Measurements from ENCODE around the gene CRIP3.

CRIP3 gene

DNA sequence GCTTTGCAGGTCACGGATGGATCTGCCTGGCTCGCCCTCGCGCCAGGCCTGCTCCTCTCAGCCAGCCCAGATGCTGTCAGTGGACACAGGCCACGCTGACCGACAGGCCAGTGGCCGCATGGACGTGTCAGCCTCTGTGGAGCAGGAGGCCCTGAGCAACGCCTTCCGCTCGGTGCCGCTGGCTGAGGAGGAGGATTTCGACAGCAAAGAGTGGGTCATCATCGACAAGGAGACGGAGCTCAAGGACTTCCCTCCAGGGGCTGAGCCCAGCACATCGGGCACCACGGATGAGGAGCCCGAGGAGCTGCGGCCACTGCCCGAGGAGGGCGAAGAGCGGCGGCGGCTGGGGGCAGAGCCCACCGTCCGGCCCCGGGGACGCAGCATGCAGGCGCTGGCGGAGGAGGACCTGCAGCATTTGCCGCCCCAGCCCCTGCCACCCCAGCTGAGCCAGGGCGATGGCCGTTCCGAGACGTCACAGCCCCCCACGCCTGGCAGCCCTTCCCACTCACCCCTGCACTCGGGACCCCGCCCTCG is 45.8 kb downstream of the CRIP3 start:
- H3K4me3 ChIP-seq (ENCODE audit: low read depth, low read length) = no peak overlapping the region
- TF ChIP-seq, protein P1, sequence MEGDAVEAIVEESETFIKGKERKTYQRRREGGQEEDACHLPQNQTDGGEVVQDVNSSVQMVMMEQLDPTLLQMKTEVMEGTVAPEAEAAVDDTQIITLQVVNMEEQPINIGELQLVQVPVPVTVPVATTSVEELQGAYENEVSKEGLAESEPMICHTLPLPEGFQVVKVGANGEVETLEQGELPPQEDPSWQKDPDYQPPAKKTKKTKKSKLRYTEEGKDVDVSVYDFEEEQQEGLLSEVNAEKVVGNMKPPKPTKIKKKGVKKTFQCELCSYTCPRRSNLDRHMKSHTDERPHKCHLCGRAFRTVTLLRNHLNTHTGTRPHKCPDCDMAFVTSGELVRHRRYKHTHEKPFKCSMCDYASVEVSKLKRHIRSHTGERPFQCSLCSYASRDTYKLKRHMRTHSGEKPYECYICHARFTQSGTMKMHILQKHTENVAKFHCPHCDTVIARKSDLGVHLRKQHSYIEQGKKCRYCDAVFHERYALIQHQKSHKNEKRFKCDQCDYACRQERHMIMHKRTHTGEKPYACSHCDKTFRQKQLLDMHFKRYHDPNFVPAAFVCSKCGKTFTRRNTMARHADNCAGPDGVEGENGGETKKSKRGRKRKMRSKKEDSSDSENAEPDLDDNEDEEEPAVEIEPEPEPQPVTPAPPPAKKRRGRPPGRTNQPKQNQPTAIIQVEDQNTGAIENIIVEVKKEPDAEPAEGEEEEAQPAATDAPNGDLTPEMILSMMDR (IDR thresholded peaks at IDR 0.05; ENCODE audit: low read depth, low read length) = no peak
- DNase-seq (ENCODE audit: low read depth, low spot score) = no peak
- in situ Hi-C loops (cut with HindIII; ENCODE audit: low sequenced_read_pairs) = no loop called here

DNA sequence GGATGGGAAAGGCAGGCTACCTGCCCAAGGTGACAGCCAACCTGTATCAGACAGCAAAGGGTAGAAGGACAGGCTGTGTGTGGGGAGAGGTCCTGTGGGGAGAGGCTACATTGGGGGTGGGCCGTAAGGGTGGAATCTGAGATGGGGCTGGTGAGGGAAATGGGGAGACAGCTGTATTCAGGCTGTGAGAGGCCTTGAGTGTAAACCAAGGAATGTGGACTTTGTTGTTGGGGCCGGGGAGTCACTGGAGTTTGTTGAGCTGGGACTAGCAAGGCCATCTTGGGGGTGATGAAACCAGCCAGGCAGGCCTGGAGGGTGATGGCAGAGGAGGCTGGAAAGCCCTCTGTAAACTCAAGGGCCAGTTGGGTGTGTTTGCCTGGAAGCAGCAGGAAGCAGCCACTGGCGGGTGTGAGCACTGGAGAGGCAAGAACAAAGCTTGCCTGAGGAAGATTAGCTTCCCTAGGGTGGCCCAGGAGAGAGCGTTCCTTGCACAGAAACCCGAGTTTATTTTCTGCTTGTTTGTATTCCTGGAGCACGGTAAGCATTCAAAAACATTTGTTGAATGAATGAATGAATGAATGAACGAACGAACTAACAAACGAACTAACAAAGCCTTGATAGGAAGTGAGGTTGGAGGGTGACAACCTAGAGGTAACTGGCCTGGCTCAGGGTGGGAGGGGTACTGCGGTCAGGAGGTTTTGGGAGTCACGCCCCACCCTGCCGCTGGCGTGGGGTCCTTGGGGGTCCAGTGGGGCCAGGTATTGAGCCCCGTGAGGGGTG is 46.4 kb downstream of the CRIP3 start:
- in situ Hi-C loops (cut with HindIII; ENCODE audit: low sequenced_read_pairs) = no loop called here
- no peak for DNase-seq (ENCODE audit: low read depth, low spot score)
- TF ChIP-seq, protein P1 (IDR thresholded peaks at IDR 0.05; ENCODE audit: low read depth, low read length) = no peak
- H3K4me3 ChIP-seq (ENCODE audit: low read depth, low read length) = no peak overlapping the region

DNA sequence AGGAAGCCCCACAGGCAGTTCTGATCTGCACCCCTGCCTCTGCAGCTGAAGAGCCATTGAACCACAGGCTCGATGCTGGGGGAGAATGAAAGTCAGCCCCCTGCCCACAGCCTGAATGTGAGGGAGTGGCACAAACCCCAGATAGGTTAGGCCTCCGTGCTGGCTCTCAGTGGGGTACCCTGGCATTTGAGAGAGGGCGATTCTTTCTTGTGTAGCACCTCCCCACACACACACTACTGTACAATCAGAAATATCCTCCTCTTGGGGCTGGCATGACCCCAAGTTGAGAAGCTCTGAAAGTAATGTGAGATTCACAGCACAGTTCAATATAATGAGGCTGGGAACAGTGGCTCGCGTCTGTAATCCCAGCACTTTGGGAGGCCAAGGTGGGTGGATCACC is 47.4 kb downstream of the CRIP3 start:
- in situ Hi-C loops (cut with HindIII; ENCODE audit: low sequenced_read_pairs) = no loop called here
- TF ChIP-seq, protein P1 (IDR thresholded peaks at IDR 0.05; ENCODE audit: low read depth, low read length) = no peak
- DNase-seq (ENCODE audit: low read depth, low spot score) = no peak

DNA sequence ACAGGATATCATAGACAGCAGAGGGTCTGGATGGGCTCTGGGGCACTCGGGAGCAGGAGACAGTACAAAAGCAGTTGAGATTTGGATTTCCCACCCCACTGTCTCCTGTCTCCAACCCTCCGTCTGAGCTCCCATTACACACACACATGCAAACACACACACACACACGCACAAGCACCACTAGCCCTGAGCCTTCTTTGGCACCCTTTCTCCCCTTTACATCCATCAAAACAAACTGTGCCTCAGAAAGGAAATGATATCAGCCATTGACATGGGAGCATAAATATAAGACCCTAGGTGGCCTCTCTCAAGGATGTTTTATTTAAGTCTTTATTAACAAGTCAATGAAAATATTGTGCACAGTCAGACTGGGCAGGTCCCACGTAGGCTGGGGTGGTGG is 47.8 kb downstream of the CRIP3 start:
- in situ Hi-C loops (cut with HindIII; ENCODE audit: low sequenced_read_pairs) = no loop called here
- H3K4me3 ChIP-seq (ENCODE audit: low read depth, low read length) = no peak overlapping the region
- TF ChIP-seq, protein P1 (IDR thresholded peaks at IDR 0.05; ENCODE audit: low read depth, low read length) = no peak
- DNase-seq (ENCODE audit: low read depth, low spot score) = peak; percentile 22

More for the DNA sequence above, 47.4 kb downstream of the CRIP3 start:
- H3K4me3 ChIP-seq (ENCODE audit: low read depth, low read length) = no peak overlapping the region

DNA sequence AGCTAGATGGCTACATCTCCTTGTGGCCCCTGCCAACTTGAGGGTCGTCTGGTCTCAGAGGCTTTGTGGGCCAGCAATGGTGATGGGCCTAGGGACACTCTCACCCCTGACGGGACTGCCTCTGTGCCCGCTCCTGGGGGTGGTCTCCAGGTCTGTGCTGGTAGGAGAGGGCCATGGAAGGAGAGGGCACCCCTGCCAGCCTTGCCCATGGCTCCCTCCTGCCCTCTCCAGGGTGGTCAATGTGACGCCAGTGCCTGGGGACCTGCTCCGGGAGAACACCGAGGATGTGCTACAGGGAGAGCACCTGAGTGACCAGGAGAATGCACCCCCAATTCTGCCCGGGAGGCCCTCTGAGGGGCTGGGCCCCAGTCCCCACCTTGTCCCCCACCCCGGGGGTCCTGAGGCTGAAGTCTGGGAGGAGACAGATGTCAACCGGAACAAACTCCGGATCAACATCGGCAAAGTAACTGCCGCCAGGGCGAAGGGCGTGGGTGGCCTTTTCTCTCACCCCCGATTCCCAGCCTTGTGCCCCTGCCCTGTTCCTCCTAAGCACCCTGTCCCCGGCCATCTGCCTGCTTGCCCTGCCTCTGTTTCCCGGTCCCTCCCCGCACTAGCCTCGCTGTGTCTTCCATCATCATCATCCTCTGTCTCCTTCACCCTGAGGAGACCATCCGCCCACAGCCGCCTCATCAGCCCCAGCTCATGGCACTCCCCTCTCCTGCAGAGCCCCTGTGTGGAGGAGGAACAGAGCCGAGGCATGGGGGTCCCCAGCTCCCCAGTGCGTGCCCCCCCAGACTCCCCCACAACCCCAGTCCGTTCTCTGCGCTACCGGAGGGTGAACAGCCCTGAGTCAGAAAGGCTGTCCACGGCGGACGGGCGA is 49.6 kb downstream of the CRIP3 start:
- no peak overlapping the region for H3K4me3 ChIP-seq (ENCODE audit: low read depth, low read length)
- in situ Hi-C loops (cut with HindIII; ENCODE audit: low sequenced_read_pairs) = no loop called here
- TF ChIP-seq, protein P1 (IDR thresholded peaks at IDR 0.05; ENCODE audit: low read depth, low read length) = no peak
- no peak for DNase-seq (ENCODE audit: low read depth, low spot score)

DNA sequence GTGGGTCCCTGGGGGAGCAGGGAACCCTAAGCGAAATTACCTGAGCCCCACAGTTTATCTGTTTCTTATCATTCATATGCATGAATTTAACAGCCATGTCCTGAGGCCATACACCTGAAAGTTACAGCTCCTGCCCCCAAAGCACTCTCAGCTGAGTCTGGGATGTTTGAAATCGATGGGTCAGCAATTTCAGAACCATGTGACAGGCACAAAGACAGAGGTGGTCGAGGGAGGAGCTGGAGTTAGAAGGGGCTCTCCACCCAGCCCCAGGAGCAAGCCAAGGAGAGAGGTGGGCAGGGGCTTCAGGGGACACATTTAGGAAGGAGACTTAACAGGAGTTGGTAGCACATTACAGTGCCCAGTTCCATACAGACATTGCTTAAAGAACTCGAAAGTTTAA is 50.4 kb downstream of the CRIP3 start:
- in situ Hi-C loops (cut with HindIII; ENCODE audit: low sequenced_read_pairs) = no loop called here
- TF ChIP-seq, protein P1 (IDR thresholded peaks at IDR 0.05; ENCODE audit: low read depth, low read length) = no peak
- no peak for DNase-seq (ENCODE audit: low read depth, low spot score)
- H3K4me3 ChIP-seq (ENCODE audit: low read depth, low read length) = no peak overlapping the region

All from astrocyte of the spinal cord (primary cell).